Renal cortex interstitium (tissue), 11 donors: ENCODE results near the gene NOL9. TPM values are rescaled to one million over a fixed set of nuclear protein-coding genes. Genes with fewer than 3 reads are reported as not detected.
"Not testable (repeated sequence)": the region's sequence is repeated elsewhere in the genome, so short reads cannot be mapped to it uniquely, and the experiment has no call there.

Experiments
- DNase-seq, 11 donors: peaks; one replicate each; pipeline ENCODE4 v3.0.0-alpha.2; 2013; ENCODE audit warnings: low read depth in 9 of 11, low spot score in 4 of 11; ENCODE audit errors: extremely low read depth in 1 of 11
- polyA plus RNA-seq, 3 donors: library from polyadenylated mRNA; unstranded; fragments of 120-200 nt; gene quantifications; one replicate each; pipeline ENCODE4 v1.2.1, GENCODE V29; 2013; ENCODE audit not compliant: insufficient read length in 3 of 3

The NOL9 gene
- polyA plus RNA-seq, 3 donors: 14.8 to 18.5 (median 18.1) TPM

DNA sequence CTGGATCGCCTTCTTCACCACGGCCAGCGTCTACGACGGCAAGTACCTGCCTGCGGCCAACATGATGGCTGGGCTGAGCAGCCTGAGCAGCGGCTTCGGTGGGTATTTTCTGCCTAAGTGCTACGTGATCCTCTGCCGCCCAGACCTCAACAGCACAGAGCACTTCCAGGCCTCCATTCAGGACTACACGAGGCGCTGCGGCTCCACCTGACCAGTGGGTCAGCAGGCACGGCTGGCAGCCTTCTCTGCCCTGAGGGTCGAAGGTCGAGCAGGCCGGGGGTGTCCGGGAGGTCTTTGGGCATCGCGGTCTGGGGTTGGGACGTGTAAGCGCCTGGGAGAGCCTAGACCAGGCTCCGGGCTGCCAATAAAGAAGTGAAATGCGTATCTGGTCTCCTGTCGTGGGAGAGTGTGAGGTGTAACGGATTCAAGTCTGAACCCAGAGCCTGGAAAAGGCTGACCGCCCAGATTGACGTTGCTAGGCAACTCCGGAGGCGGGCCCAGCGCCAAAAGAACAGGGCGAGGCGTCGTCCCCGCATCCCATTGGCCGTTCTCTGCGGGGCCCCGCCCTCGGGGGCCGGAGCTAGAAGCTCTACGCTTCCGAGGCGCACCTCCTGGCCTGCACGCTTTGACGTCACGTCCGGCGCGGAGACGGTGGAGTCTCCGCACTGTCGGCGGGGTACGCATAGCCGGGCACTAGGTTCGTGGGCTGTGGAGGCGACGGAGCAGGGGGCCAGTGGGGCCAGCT is 25.2 kb upstream of the NOL9 start, which contains the start of gene ZBTB48:
ZBTB48 (plus strand) TSS at position 621 of the 745 bp plus-strand sequence. CDS start 616 bp downstream, outside the sequence.
- peak; percentile 95 to 99 (median 97) for DNase-seq

DNA sequence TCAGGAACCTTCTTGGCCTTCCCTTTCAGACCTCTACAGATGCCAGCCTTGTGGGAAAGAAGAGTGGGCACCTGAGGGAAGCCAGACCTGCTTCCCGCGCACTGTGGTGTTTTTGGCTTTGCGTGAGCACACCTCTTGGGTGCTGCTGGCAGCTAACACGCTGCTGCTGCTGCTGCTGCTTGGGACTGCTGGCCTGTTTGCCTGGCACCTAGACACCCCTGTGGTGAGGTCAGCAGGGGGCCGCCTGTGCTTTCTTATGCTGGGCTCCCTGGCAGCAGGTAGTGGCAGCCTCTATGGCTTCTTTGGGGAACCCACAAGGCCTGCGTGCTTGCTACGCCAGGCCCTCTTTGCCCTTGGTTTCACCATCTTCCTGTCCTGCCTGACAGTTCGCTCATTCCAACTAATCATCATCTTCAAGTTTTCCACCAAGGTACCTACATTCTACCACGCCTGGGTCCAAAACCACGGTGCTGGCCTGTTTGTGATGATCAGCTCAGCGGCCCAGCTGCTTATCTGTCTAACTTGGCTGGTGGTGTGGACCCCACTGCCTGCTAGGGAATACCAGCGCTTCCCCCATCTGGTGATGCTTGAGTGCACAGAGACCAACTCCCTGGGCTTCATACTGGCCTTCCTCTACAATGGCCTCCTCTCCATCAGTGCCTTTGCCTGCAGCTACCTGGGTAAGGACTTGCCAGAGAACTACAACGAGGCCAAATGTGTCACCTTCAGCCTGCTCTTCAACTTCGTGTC is 24.5 kb upstream of the NOL9 start:
- DNase-seq: no peak

DNA sequence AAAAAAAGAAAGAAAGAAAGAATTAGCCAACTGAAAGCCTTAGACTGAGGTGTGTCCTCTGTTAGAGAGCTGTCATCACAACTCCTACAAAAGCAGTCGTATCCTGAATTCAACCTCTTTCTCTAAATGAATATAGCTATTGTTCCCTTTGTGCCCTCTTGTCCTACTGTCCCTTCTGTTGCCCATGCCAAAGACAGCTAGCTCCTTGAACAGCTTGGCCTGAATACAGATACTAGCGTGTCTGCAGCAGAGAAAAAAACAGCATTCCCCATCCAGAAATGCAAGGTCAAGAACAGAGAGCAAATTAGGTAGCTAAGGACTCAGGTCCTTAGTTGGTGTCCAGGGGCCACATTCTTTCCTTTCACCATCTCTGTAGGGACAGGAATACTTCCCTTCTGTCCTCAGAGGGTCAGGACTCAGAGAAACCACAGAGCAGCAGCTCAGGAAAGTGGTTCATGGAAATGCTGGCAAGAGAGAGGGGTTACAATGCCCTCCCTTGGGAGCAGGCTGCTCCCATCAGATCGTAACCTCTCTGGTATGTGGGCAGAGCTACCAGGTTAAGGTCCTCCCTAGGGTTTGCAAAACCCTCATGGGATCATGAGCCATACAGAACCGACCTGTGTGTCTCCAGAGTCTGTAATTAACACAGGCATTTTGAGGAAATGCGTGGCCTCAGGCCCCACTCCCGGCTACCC is 23.7 kb upstream of the NOL9 start:
- DNase-seq: no peak

GRCh38 chr1:6574818-6575217 is 20.5 kb upstream of the NOL9 start:
- DNase-seq: no peak

- DNase-seq: no peak
Observed at GRCh38 chr1:6574025-6574620, 19.8 kb upstream of the NOL9 start.

DNA sequence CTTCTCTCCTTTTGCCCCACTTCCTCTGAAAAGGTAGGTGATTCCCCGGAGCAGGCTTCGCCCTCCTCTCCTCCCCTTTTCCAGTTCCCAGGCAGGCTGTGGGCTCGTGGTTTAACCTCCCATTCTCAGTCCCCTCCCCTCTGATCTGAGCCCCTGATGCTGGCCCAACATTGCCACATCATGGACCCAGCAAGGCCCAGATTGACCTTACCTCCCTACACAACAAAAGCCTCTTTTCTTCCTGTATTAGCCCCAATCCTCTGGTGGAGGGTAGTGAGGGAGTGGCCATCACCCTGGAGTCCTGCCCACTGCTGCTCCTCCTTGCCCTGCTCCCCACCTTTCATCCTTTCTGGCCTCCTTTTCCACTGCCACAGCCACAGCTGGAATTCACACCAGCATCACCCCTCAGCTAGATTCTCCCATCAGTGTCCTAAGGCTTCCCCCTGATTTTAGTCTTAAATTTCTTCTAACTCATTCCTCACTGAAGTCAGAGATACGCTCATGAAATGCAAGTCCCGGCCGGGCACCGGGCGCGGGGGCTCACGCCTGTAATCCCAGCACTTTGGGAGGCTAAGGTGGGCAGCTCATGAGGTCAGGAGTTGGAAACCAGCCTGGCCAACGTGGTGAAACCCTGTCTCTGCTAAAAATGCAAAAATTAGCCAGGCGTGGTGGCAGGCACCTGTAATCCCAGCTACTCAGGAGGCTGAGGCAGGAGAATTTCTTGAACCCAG is 18.5 kb upstream of the NOL9 start:
- no peak for DNase-seq

- DNase-seq: no peak
Observed at GRCh38 chr1:6570987-6571386, 16.7 kb upstream of the NOL9 start.

- DNase-seq: no peak
Observed at GRCh38 chr1:6570100-6570499, 15.8 kb upstream of the NOL9 start.

DNA sequence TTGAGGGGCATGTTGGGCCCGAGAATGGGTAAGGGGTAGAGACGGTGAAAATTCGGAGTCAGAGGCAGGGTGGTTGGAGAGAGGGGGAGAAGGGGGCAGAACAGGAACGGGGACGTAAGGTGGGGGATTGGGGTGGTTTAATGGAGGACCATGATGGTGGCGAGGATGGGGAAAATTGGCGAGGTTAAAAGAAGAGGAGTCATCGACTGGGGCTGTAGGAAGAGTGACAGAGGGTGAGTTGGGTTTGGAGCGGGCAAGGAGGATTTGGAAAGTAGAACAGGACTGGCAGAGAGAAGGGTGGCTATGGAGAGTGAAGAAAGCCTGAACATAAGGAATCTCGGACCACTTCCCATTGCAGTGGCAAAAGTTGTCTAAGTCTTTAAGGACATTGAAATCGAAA is 14.7 kb upstream of the NOL9 start:
- DNase-seq: no peak

GRCh38 chr1:6560267-6560666 is 6.0 kb upstream of the NOL9 start:
- DNase-seq: no peak

- not testable (repeated sequence) for DNase-seq
Observed at GRCh38 chr1:6559161-6559560, 4.8 kb upstream of the NOL9 start.

DNA sequence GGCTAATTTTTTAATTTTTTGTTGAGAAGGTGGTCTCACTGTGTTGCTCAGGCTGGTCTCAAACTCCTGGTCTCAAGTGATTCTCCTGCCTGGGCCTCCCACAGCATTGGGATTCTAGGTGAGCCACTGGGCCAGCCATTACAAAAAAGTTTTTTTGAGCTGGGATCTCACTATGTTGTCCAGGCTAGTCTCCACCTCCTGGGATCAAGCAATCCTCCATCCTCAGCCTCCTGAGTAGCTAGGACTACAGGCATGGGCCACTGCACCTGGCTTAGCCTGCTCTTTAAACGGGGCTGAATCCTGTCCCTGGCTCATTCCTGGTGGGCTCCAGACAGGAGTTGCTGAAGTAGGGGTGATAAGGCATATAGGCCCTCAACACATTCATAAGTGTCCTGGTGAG is 3.3 kb upstream of the NOL9 start:
- no peak for DNase-seq

- no peak for DNase-seq
Observed at GRCh38 chr1:6554907-6555778, 830 bp upstream of the NOL9 start, which contains the start of gene TAS1R1. TAS1R1 (plus strand) TSS chr1:6555307; CDS start chr1:6555374, 67 bp downstream.

DNA sequence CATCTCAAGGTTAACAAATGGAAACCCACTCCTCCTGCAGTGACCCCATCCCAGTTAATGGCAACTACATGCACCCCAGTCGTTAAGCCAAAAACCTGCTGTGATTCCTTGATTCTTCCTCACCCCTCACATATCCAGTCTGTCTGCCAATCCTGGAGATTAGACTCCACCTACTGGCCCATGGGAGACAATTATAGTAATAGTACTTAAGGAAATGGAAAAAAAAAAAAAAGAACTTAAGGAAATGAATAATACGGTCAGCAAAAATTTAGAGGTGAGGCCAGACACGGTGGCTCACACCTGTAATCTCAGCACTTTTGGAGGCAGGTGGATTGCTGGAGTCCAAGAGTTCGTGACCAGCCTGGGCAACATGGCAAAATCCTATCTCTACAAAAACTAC is 7.0 kb downstream of the NOL9 start:
- no peak for DNase-seq

DNA sequence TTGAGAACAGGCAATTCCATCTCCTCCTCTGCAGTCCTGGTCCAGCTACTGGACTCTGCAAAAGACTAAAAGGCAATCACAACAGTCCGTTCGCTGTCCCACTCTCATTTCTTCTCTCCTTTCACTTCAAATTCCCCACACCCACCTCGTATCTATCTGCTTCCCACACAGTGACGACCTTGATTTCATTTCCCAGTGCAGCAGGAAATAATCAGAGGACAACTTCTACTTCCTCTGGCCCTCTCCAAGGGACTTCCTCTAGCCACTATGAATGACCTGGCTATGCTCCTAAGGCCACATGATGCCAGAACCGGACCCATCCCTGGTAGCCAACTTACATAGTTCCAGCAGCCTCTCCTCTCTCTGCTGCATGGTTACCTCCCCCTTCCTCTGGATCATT is 8.0 kb downstream of the NOL9 start:
- DNase-seq: no peak

- DNase-seq: no peak
Observed at GRCh38 chr1:6545276-6546112, 8.8 kb downstream of the NOL9 start.

GRCh38 chr1:6544831-6545230 is 9.5 kb downstream of the NOL9 start:
- DNase-seq: no peak
